GM21390 (cell line): Measurements from ENCODE around the gene PCGF3.
"Not testable (repeated sequence)": the region's sequence is repeated elsewhere in the genome, so short reads cannot be mapped to it uniquely, and the experiment has no call there.

Experiments
- ATAC-seq: cut with Tn5 transposase; IDR thresholded peaks from one replicate; pipeline ENCODE4 v1.9.1; 2021; ENCODE audit not compliant: unreplicated experiment

PCGF3 gene

GRCh38 chr4:722851-723360, 17.3 kb downstream of the PCGF3 start:
- no peak for ATAC-seq

DNA sequence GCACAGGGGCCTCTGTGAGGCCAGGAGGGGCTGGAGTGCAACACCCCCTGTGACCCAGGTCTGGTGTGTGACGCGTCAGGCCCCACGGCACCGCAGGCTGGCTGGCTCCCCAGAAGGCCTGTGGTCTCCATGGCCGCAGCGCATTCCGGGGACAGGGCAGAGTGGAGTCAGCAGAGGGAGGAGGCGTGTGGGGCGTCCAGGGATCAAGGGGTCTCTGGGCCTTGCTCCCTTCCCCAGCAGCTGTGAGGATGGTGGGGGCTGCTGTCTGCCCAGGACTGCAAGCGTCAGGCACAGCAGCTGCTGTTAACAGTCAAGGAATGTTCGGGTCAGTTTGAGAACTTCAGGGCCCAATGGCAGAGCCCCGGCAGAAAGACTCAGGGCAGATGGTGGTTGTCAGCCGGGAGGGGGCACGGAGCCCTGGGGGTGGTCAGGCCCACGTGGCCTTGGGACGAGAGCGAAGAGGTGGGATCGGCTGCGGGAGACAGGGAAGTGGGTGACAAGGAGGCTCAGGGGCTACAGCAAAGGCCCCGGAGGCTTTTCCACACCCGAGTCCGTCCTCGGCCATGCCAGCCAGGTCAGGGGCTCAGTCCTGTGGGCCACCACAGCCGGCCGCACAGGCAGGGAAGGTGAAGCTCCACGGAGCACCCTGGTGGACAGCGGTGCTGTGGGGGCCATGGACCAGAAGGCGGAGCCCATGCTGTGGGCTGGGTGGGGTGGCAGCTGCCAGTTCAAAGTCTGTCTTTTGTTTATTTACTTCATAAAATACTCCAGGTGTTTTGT, 18.3 kb downstream of the PCGF3 start:
- no peak for ATAC-seq

DNA sequence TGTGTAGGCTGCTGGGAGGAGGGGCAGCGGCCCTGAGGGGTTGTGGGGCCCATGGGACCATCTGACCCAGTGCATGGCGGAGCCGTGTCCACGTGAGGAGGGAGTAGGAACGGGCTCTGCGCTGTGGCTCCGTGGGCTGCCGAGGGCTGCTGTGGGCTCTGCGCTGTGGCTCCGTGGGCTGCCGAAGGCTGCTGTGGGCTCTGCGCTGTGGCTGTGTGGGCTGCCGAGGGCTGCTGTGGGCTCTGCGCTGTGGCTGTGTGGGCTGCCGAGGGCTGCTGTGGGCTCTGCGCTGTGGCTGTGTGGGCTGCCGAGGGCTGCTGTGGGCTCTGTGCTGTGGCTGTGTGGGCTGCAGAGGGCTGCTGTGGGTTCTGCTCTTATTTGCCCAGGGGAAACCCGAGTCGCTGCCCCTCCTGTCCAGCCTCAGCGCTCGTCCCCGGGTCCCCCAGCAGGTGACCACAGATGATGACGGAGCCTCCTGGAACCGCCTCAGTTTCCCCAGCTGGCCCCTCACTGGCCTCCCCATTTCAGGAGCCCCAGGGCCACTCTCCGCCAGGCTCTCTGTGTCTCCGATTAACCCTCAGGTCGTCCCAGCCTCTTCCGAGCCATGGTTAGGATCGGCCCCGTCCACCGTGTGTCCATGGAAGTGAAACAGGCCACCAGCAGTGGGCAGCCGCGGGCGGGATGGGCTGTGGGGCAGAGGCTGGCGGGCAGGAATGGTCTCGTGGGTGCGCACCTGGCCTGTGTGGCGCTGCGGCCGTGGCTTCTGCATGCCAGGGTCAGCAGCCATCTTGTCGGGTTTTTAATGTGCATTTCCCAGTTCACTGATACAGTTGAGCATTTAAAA, 20.0 kb downstream of the PCGF3 start:
- ATAC-seq = no peak

- ATAC-seq = no peak
These were observed 20.7 kb downstream of the PCGF3 start for GRCh38 chr4:726235-726787.

DNA sequence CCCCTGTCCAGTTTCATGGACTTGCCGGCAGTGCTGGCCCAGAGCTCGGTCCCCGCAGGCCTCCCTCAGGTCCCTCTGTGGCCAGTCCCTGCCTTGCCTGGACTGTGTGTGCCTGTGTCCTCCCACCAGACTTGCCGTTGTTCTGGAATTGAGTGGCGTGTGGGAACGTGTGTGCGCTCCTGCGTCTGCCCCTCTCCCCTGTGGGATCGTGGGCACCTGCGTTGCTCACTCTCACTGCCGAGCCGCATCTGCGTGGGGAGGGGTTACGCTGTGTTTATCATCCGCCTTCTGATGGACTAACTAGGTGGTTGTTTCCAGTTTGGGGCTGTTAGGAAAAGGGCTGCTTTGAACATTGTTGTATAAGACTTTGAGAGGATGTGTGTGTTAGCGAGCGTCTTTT, 21.2 kb downstream of the PCGF3 start:
- no peak for ATAC-seq

DNA sequence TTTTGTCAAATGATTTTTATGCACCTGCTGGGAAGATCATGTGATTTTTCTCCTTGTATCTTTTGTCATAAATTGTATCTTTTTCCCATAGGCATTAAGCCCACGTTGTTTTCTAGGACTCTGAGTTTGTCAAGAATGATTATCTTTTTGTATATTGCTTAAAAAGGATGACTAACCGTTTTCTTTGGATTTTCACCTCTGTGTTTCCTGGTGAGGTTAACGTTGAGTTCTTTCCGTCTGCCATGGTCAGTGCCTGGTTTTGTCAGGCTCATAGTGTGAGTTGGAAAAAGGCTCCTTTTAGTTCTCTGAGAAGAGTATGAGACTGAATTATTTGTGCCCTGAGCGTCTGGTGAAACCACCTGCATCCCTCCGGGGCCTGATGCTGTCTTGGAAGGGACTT, 21.9 kb downstream of the PCGF3 start:
- no peak for ATAC-seq

DNA sequence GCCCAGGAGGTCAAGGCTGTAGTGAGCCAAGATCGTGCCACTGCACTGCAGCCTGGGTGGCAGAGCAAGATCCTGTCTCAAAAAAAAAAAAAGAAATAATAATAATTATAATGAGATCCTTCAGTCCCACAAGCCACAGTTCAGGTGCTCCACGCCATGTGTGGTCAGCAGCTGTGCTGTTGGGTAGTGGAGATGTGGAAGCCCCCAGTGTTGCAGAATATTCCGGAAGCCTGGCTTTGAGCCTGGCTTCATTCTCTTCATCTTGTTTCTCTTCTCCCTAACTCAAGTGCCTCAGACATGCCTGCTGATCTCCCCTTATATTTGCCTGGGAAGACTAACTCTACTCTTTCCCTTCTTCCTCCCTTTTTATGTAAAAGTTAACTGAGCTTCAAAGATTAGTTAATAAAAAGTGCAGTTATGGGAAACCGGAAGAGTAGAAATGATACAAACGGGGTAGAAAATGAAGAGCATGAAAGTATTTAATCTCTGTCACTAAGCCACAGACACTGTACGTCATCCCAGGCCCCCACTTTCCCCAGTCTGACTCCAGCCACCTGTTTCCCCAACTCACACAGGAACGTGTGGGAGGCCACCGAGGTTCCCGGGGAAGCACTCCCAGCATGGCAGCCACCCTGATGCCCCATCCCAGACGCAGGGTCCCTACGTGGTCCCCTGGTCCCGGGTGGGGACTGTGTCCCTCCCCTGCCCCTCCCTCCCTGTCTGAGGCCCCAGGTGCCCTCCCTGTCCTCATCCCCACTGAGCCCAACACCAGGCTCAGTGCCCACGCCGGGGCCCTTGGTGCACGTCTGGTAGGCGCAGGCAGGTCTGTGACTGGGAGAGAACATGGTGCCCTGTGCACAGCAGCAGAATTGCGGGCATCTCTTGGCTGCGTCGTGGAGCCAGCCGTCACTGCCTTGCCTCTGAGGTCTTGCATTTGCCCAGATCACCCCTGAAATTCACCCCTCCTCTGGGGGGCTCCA, 24.0 kb downstream of the PCGF3 start:
- ATAC-seq = no peak

- no peak for ATAC-seq
These were observed 24.9 kb downstream of the PCGF3 start for GRCh38 chr4:730511-730910.

DNA sequence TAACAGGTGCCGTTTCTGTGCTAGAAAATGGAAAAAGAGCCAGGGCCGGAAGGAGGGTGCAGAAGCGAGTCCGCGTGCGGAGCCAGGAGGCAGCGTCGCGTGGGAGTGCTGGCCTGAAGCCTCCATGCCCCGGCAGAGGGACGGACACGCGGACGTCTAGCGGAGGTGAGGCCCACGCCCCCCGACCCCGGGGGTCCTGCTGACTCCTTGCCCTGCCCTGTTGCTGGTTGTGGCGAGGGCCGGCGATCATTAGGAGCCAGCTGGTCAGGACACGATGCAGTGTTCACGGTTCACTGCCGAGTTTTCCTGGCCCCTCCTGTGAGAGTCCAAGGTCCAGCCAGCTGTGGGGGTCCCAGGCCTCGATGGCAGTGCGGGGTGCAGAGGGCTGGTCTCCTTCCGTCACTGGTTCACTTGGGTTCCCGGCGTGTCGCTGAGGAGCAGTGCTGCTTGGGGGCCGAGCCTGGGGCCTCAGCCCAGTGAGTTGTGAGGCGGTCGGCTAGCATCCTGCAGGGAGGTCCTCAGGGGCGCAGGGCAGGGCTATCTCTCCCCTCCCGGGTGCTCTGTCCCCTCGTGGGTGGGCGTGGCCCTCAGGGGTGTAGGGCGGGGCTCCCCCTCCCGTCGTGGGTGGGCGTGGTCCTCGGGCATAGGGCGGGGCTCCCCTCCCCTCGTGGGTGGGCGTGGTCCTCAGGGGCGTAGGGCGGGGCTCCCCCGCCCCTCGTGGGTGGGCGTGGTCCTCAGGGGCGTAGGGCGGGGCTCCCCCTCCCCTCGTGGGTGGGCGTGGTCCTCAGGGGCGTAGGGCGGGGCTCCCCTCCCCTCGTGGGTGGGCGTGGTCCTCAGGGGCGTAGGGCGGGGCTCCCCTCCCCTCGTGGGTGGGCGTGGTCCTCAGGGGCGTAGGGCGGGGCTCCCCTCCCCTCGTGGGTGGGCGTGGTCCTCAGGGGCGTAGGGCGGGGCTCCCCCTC, 25.6 kb downstream of the PCGF3 start:
- ATAC-seq = not testable (repeated sequence)

DNA sequence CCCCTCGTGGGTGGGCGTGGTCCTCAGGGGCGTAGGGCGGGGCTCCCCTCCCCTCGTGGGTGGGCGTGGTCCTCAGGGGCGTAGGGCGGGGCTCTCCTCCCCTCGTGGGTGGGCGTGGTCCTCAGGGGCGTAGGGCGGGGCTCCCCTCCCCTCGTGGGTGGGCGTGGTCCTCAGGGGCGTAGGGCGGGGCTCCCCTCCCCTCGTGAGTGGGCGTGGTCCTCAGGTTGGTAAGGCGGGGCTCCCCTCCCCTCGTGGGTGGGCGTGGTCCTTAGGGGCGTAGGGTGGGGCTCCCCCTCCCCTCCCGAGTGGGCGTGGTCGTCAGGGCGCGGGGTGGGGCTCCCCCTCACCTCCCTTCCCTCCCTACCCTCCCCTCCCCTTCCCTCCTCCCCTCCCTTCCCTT, 26.3 kb downstream of the PCGF3 start:
- ATAC-seq = not testable (repeated sequence)

DNA sequence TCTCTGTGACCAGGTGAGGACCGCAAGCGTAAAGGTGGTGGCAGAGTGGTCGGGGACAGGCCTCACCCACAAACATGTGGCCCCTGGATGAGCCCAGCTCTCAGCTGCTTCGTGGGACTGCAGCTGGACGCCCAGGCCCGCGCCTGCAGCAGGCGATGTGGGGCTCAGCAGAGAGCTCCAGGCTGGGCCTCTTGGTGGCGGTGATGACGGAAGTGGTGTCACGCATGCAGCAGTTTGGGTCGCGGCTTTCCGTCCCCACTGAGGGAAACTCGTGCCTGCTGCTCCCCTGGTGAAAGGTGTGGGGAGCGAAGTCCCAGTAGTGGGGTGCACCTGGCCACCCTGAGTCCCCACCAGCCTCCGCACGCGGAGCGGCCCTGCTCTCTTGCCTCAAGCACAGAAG, 26.9 kb downstream of the PCGF3 start:
- no peak for ATAC-seq

GRCh38 chr4:732911-733630, 27.4 kb downstream of the PCGF3 start:
- no peak for ATAC-seq

DNA sequence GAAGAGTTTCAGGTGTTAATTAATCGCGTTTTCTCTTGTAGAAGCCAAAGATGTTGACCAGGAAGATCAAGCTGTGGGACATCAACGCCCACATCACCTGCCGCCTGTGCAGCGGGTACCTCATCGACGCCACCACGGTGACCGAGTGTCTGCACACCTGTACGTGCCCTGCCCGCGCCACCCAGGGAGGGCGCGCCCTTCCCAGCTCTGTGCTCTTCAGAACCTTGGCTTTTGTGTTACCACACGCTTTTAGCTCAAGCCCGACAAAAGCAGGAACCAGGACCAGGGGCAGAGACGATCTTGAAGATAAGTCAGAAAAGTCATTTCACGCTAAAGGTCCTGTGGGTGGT, 28.0 kb downstream of the PCGF3 start:
- no peak for ATAC-seq

DNA sequence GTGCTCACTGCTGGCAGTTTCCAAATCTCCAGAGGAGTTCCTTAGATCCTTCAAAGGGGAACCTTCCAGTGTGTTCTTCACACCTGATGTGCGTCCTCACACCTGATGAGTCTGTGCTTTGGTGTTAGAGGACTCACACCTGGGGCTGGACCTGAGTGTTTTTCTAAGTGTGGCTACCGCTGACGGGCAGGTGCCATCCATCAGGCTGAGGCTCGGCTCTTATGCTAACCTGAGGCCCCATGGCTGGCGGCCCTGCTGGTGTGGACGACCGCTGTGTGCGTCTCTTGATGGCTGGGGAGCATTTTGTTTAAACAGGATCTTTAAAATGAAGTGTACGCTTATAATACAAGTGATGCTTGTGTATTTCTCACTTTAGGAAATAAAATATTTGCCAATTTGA, 28.4 kb downstream of the PCGF3 start:
- no peak for ATAC-seq

DNA sequence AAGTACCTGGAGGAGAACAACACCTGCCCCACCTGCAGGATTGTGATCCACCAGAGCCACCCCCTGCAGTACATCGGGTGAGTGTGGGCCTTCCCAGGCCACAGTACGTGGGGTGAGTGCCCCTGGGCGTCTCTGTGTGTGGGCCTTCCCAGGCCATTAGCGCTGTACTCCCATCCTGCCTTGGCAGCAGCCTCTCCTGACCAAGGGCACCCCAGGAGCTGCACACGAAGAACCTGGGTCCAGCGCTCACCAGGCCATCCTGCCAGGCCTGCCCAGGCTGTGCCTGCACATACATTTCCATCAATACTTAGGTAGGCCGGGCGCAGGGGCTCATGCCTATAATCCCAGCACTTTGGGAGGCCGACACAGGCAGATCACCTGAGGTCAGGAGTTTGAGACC, 29.3 kb downstream of the PCGF3 start:
- ATAC-seq = no peak

DNA sequence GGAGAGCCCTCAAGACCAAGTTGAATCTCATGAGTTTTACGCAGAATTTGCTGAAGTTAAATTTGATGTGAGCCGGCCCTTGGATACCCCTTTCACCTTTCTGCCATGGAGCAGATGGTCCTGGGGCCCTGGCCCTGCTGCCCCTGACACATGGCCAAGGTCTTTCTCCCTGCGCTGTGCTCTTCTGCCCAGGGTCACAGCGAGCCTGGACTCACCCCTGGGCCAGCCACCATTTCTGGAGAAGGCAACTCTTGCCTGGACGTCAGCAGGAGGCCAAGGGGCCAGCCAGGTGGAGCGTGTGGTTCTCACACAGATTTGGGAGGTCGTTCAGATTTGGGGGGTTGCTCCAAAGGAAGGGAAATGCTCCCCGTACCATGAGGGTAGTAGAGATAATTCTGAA, 30.0 kb downstream of the PCGF3 start:
- ATAC-seq = no peak

- not testable (repeated sequence) for ATAC-seq
These were observed 30.9 kb downstream of the PCGF3 start for GRCh38 chr4:736561-736960.

- no peak for ATAC-seq
These were observed 33.2 kb downstream of the PCGF3 start for GRCh38 chr4:738781-739280.

- no peak for ATAC-seq
These were observed 33.9 kb downstream of the PCGF3 start for GRCh38 chr4:739569-739968.
